Uterus (tissue), 2 donors: ENCODE results near the gene GNG7.

ENCODE experiments used
- CTCF ChIP-seq, 4 experiments: fragments of 200-600 bp in 2 of 4; fragments of 450-650 bp in 2 of 4; sonication (generic) in 2 of 4; IDR thresholded peaks; one replicate each; pipeline ENCODE4 v1.5.1; 2016 to 2019; ENCODE audit warnings: antibody characterized with exemption in 4 of 4, mild to moderate bottlenecking in 2 of 4, moderate library complexity in 1 of 4
- POLR2A ChIP-seq, 2 donors: fragments of 450-650 bp; IDR thresholded peaks; one replicate each; pipeline ENCODE4 v1.6.1; 2016; ENCODE audit warnings: antibody characterized with exemption in 2 of 2, mild to moderate bottlenecking in 1 of 2, moderate library complexity in 1 of 2

GRCh38 chr19:2711875-2712205 lies 9.3 kb upstream of the GNG7 start:
- TF ChIP-seq CTCF (IDR thresholded peaks at IDR 0.05): no peak
- TF ChIP-seq POLR2A (IDR thresholded peaks at IDR 0.05): no peak
